Stimulated activated CD8-positive, alpha-beta memory T cell treated with anti-CD3 and anti-CD28 coated beads, Interleukin-7, amount 100 ng/mL, for 1 hour (primary cell): Measurements from ENCODE around the gene P2RX4.
"Not testable (repeated sequence)": the region's sequence is repeated elsewhere in the genome, so short reads cannot be mapped to it uniquely, and the experiment has no call there.

Experiments used
- DNase-seq, 2 donors: peaks; one replicate each; pipeline ENCODE4 v3.0.0-alpha.2; 2020; ENCODE audit warnings: low read depth in 2 of 2

P2RX4 gene

DNA sequence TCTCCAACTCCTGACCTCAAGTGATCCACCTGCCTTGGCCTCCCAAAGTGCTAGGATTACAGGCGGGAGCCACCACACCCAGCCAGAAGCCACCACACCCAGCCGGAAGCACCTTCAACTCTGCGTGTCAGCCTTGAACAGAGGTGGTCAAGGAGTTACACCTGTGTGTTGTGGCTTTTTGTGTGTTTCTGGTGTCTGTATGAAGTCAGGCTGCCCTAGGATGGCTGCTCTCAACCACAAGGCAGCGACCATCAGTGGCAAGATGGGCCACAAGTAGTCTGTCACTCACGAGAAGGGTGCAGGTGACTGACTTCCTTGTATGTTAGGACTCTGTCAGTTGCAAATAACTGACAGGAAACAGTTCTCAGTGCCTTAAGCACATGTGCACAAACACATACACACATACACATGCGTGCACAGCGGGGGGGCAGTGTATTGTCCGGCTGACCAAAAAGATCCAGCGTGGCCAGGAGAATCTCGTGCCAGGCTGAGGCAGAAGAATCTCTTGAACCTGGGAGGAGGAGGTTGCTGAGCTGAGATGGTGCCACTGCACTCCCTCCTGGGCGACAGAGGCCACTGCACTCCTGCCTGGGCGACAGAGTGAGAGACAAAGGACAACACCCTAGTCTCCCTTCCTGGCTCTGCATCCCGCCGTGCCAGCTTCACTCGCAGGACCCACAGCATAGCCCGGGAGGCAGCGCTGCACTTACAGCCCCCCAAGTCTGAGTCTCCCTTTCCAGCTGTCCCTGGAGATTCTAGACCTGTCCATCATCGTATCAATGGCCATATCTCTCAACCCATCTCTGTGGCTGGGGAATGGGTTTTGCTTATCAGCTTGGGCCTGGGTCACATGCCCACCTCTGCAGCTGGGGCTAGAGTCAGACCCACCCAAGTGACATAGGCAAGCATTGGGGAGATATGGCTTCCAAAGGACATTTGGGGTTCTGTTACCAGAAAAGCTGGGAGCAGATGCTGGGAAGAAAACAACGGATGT, 13.7 kb downstream of the P2RX4 start:
- DNase-seq = no peak

DNA sequence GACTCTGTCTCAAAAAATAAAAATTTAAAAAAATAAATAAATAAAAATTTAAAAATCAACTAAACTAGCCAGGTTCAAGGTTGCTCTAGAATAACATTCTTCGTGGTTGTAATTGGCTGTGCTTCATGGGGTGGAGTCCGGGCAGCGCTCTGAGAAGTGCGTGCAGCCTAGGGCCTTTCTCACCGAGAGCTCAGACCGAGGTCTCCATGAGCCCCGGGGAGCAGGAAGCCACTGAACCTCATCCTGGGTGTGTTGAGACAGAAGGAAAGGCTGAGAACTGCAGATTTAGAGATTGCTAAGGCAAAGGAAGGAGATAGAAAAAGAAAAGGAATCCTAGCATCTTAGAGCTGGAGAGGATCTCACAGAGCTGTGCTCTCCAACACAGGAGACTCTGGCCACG, 14.7 kb downstream of the P2RX4 start:
- DNase-seq = no peak

DNA sequence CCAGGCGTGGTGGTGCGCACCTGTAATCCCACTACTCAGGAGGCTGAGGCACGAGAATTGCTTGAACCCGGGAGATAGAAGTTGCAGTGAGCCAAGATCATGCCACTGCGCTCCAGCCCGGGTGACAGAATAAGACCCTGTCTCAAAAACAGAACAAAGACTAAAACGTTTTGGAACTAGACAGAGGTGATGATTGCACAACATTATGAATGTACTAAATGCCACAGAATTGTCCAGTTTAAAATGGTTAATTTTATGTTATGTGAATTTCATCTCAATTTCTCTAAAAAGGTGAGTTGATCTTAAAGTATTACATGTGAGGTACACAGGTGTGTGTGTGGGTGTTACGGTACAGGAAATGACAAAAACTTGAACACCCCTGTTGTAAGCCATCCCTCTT, 16.5 kb downstream of the P2RX4 start:
- DNase-seq = no peak

DNA sequence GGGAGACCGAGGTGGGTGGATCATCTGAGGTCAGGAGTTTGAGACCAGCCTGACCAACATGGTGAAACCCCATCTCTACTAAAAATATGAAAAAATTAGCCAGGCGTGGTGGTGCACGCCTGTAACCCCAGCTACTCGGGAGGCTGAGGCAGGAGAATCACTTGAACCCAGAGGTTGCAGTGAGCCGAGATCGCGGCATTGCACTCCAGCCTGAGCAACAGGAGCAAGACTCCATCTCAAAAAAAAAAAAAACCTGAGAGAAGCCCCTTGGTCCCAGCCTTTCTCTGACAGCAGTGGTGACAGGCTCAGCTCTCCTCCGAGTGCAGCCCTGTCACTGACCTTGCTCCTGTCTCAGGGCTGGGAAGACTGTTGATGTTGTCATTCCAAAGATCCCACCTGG, 16.9 kb downstream of the P2RX4 start:
- not testable (repeated sequence) for DNase-seq

- DNase-seq = no peak
These were observed 17.4 kb downstream of the P2RX4 start for GRCh38 chr12:121227294-121227693.

DNA sequence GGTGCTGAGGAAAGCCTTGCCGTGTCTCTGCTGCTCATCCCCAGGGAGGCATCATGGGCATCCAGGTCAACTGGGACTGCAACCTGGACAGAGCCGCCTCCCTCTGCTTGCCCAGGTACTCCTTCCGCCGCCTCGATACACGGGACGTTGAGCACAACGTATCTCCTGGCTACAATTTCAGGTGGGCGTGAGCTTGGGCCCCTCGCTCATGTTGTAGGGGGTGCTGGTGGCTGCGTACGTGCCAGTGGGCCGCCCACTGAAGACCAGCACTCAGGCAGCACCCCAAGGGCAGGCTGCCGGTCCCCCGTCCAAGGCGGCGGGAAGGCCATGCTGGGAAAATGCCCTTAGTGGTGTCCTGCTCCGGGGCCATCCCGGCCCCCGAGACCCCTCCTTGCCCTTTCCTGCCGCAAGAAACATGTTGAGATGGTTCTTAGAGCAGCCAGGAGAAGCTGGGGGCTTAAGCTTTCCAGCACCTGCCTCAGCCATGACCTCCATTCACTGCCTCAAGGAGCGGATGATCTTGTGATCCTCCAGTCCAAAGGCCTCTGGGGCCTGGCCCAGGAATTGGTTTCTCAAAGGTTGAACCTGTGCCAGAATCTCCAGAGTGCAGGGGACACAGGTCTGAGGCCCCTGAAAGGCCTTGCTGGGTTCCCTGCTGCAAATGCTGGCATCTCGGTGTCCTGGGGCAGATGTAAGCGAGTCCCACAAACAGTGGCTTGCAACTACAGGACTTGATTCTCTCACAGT, 19.2 kb downstream of the P2RX4 start:
- no peak for DNase-seq

DNA sequence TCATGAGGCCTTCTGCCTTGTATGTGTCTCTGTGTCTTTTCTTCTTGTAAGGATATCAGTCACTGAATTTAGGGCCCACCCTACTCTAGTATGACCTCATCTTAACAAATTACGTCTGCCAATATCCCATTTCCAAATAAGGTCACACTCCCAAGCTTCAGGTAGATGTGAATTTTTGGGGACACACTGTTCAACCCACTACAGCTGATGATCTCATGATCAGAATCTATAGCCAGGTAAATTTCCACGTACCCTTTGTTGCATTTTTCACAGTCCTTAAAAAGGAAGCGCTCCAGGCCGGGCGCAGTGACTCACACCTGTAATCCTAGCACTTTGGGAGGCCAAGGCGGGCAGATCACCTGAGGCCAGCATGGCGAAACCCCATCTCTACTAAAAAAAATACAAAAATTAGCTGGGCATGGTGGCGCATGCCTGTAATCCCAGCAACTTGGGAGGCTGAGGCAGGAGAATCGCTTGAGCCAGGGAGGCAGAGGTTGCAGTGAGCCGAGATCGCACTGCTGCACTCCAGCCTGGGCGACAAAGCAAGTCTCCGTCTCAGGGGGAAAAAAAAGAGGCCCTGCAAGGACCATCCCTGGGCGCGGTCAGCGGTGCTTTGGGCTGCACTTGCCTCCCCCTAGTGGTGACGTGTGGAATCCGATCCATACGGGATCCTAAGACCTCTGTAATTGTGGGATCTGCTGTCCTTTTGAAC, 20.1 kb downstream of the P2RX4 start:
- not testable (repeated sequence) for DNase-seq

- no peak for DNase-seq
These were observed 20.6 kb downstream of the P2RX4 start for GRCh38 chr12:121230538-121230907.

DNA sequence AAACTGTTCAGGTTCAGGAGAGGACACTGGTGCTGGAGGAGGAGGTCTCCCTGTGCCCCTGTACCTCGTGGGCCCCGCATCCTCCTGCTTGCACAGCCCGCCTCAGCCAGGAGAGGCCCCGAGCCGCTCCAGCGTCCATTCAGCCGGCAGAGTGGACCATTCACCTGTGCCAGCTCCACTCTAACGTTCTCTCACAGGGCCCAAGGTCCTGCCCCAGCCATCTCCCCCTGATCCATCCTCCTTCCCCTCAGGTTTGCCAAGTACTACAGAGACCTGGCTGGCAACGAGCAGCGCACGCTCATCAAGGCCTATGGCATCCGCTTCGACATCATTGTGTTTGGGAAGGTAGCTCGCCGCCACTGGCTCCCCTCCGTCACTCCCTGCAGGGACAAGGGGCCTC, 22.2 kb downstream of the P2RX4 start:
- no peak for DNase-seq

DNA sequence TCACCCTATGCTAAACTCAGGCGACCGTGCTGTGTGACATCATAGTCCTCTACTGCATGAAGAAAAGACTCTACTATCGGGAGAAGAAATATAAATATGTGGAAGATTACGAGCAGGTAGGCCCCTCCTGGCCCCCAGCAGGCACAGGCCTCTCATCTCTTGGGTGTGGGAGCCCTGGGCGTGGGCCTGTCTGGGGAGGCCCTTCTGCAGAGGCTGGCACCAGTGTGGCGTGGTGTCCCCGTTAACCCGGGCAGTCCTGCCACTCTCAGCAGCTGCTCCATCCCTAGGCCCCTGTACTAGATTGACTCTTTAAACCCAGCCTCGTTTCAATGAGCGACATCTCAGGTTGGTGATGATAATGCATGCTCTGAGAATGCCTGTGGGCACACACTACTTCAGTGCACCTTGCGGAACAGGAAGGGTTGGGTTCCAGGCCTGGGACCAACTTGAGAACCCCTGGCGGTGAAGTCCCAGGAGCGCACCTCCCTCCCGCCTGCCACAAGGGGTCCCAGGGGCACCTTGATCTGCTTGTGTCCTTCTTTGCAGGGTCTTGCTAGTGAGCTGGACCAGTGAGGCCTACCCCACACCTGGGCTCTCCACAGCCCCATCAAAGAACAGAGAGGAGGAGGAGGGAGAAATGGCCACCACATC, 23.2 kb downstream of the P2RX4 start:
- no peak for DNase-seq

- DNase-seq = no peak
These were observed 23.7 kb downstream of the P2RX4 start for GRCh38 chr12:121233628-121234020.

- no peak for DNase-seq
These were observed 26.8 kb downstream of the P2RX4 start for GRCh38 chr12:121236776-121237175.

DNA sequence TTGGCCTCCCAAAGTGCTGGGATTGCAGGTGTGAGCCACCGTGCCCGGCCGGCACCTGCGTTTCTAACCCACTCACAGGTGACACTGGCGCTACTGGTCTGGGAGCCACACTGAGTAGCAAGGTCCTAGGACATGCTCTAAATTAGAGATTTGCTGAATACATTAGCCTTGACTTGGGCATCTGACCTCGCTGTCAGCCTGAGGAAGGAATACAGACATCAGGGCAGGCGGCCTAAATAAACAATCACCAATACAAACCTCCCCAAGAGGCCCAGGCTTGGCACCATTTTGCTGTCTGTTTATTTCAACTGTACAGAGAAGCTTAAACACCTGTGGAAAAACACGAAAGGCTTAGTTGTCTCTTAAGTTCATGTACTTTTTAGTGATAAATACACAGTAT, 27.5 kb downstream of the P2RX4 start:
- DNase-seq = no peak

DNA sequence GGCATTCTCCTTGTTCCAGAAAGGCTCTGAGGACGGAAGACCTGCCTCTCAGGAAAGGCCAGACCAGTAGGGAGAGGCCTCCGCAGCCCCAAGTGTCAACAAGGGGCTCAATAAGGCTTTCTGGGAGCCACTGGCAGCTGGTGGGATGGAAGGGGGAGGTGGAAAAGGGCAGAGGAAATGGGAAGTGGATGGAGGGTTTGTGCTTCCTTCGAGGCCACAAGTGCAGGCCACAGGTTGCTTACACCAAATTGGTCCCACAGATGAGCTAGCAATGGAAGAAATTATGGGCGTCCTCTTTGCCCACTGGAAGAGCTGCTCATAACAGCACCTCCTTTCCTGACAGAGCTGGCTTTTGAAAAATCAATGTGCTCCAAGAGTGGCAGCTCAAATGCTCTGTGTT, 28.2 kb downstream of the P2RX4 start:
- DNase-seq = no peak

DNA sequence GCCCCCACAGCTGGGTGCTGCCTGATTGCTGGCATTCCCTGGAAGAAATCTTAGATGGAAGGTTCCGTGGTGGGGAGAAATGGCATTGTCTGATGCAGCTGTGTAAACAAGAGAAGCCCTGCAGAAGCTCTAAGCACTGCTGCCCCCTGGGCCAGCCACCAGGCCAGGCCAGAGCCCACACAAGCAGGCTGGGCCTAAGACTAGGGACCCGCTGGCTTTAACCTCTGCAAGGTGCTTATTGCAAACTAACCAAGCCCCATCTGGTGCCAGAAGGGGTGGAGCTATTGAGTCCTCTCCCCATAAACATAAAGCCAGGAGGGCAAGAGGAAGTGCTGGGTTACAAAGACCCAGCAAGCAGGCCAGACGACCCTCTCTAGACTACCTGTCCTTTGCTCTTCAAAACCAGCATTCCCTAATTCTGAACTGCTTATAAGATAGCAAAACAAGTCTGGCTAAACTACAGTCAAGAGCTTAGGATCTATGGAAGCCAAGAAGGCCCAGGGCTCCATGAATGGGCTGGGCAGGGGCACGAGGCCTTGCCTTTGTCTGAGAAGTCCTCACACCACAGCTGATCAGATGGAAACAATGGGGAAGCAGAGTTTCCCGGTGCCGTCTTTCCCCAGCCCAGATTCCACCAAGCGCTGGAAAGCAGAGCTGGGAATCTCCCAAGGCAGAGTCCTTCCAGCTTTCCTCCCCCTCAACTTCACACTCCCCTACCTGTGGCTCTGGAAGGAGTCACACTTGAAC, 28.8 kb downstream of the P2RX4 start:
- no peak for DNase-seq

GRCh38 chr12:121239351-121240061, 29.6 kb downstream of the P2RX4 start:
- no peak for DNase-seq

DNA sequence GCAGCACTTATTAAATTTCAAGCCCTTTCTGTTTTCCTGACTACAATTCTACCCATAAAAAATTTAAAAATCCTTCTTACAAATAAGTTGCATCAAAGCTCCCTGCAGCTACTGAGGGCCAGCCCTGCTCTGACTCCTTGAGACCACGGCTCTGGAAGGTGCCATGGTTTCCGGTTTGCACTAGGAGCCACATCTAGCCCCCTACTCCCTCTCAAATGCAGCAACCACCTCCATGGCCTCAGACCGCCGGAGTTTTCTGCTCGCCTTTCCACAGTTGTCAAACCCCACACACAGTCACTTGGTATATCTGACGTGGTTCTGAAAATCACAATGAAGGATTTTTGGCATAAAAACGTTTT, 30.1 kb downstream of the P2RX4 start:
- DNase-seq = no peak

DNA sequence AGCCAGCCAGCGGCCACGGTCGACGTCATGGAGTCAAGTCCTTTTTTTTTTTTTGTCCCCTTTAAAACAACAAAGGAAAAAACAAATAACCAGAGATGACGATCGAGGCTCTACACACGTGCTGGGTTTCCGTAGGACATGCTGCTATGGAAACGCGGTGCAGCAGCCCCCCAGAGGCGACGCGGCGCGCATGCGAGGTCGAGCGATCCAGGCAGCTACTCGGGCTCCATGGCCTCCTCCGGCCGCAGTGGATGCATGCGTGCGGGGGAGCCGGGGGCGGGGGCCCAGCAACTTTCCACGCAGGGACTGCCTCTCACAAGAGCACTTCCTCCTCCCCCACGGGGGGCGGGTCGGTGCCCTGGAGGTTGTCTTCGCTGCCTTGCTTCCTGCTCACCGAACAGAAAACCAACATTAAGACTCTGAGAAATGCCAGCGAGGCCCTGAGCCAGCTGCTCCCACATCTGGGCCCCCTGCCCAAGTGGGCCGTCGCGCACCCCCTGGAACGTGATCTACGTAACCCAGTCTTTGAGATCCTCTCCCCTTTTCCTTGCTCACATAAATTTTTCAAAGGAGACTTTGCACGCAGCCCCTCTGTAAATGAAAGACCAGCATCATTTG, 30.7 kb downstream of the P2RX4 start:
- DNase-seq = peak; percentile 82

- no peak for DNase-seq
These were observed 31.4 kb downstream of the P2RX4 start for GRCh38 chr12:121241156-121241970.
